ENCODE measurements around the gene PAX6. TPM values are rescaled to one million over a fixed set of nuclear protein-coding genes. Genes with fewer than 3 reads are reported as not detected.

Gene PAX6
- total RNA-seq, 1 donor from 2014 or later = not detected

DNA sequence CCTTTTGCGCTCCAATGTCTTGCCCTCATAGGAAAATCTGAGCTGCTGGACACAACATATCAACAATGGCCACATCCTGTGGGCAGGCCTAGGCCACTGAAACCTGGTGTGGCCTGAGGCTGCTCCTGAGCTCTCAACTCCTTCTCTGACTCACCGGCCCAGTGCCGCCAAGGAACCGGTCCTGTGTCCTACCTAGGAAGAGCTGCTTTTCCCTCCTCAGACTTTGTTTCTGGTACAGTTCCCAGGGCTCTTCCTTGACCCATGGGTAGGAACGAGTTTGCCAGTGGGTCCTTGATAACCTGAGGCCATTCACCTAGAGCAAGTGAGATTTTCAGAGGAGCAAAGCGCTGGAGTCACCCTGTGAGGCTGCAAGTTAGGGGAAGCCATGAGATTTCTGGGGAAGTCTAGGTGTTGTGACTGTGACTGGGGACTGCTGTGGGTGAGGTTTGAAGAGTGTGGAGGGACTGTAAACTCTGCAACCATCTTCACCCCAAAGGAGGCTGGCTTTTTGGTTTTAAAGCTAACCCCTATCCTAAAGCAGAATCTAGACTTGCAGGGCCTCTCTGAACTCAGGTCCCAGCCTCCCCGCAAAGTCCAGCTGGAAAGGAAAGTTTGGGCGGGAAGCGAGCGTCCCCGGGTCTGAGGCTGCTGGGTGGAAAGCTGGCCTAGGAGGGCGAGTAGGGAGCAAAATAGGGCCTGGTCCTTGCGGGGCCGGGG lies 12.0 kb upstream of the PAX6 start:
- no peak overlapping the region for H3K4me3 ChIP-seq (ENCODE audit: low read depth, low read length)
- DNase-seq (ENCODE audit: low read depth) = no peak
- TF ChIP-seq, protein P1, sequence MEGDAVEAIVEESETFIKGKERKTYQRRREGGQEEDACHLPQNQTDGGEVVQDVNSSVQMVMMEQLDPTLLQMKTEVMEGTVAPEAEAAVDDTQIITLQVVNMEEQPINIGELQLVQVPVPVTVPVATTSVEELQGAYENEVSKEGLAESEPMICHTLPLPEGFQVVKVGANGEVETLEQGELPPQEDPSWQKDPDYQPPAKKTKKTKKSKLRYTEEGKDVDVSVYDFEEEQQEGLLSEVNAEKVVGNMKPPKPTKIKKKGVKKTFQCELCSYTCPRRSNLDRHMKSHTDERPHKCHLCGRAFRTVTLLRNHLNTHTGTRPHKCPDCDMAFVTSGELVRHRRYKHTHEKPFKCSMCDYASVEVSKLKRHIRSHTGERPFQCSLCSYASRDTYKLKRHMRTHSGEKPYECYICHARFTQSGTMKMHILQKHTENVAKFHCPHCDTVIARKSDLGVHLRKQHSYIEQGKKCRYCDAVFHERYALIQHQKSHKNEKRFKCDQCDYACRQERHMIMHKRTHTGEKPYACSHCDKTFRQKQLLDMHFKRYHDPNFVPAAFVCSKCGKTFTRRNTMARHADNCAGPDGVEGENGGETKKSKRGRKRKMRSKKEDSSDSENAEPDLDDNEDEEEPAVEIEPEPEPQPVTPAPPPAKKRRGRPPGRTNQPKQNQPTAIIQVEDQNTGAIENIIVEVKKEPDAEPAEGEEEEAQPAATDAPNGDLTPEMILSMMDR (conservative IDR thresholded peaks at IDR 0.05; ENCODE audit: low read depth, low read length) = no peak

DNA sequence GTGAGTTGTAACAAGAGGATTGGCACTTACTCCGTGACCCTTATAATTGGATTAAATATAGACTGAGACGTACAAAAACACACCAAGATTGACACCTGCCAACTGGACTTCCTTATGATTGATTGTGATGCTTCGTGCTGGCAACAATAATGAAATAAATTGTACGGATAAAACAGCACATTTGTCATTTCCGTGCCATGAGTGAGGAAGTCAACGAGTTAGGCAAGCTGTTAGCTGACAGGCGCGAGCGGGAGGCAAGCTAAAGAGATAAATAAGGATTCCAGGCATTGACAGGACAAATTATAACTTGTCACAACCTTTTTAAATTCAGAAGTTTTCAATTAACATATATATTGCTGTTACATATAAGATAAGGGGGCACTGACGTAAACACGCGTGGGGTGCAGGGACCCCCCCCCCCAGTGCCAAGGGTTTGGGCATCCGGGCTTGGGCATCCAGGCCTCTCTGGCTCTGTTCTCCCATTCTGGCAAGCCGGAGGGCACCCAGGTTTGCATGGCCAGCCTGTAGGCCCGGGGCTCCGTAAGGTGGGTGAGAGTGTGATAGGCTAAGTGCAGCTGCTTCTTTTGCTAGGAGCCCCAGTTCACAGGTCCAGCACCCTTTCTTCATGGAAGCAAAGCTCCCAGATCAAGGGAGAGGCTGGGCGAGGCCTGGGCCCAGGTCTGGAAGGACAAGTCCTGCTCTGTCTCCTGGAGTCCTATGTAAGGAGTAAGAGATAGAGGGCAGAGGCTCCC lies 11.2 kb upstream of the PAX6 start:
- H3K4me3 ChIP-seq (ENCODE audit: low read depth, low read length) = no peak overlapping the region
- TF ChIP-seq, protein P1 (conservative IDR thresholded peaks at IDR 0.05; ENCODE audit: low read depth, low read length) = no peak
- DNase-seq (ENCODE audit: low read depth) = no peak

DNA sequence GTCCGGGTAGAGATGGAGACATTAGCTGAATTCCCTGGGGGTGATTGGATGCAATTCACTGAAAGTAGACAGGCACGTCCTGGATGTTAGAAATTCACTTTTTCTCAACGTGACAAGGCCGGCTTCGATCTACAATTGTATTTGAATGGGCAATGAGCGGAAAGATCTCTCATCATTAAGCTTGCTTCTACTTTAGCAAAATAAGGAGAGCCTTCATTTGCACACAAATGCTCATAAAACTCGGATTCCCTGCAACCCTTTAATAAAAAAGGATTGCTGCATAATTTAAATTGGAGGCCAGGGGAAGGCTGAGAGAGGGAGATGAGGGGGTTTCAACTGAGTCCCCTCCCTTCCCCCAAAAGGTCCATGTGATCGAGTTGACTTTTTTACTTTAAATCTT lies 10.6 kb upstream of the PAX6 start:
- TF ChIP-seq, protein P1 (conservative IDR thresholded peaks at IDR 0.05; ENCODE audit: low read depth, low read length) = no peak
- H3K4me3 ChIP-seq (ENCODE audit: low read depth, low read length) = no peak overlapping the region
- DNase-seq (ENCODE audit: low read depth) = no peak

DNA sequence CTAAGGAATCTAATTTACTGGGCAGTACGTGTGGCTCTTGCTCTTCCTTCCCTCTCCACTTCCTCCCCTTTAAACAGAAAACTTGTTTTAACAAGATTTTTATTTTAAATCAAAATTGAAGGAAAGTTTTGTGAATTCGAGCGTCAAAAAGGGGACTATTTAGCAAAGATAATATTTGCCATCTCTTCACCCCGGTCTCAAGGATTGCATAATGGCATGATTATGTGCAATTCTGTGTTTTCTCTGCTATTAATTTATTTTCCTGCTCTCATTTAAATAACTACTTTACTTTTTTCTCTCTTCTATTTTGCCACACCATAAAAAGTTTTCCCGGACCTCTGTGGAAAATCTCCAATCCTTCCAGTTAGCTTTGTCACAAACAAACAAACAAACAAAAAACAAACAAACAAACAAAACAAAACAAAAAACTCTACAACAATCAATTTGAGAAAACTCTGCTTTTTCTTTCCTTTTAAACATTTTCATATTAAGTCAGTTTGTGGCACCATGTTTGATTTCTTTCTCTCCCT lies 10.2 kb upstream of the PAX6 start:
- TF ChIP-seq, protein P1 (conservative IDR thresholded peaks at IDR 0.05; ENCODE audit: low read depth, low read length) = no peak

DNA sequence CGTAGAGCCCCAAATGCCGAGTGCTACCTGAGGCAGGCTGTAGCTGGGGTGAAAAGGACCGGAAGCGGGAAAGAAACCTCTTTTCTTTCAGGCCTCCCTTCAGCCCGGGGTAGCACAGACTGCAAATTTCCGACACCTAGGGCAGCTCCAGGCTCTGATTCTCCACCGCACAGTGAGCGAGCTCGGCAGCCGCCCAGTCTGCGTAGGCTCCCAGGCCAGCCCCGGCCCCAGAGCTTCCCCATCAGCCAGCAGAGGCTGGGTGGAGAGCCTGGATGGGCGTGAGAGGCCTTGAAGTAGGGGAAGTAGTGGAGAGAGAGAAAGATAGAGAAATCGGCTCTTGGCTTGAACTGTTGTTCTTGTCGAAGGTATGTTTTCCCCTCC lies 9.3 kb upstream of the PAX6 start:
- no peak for DNase-seq (ENCODE audit: low read depth)
- TF ChIP-seq, protein P1 (conservative IDR thresholded peaks at IDR 0.05; ENCODE audit: low read depth, low read length) = no peak
- no peak overlapping the region for H3K4me3 ChIP-seq (ENCODE audit: low read depth, low read length)

More for the DNA sequence above, 10.2 kb upstream of the PAX6 start:
- DNase-seq (ENCODE audit: low read depth) = no peak
- H3K4me3 ChIP-seq (ENCODE audit: low read depth, low read length) = no peak overlapping the region

DNA sequence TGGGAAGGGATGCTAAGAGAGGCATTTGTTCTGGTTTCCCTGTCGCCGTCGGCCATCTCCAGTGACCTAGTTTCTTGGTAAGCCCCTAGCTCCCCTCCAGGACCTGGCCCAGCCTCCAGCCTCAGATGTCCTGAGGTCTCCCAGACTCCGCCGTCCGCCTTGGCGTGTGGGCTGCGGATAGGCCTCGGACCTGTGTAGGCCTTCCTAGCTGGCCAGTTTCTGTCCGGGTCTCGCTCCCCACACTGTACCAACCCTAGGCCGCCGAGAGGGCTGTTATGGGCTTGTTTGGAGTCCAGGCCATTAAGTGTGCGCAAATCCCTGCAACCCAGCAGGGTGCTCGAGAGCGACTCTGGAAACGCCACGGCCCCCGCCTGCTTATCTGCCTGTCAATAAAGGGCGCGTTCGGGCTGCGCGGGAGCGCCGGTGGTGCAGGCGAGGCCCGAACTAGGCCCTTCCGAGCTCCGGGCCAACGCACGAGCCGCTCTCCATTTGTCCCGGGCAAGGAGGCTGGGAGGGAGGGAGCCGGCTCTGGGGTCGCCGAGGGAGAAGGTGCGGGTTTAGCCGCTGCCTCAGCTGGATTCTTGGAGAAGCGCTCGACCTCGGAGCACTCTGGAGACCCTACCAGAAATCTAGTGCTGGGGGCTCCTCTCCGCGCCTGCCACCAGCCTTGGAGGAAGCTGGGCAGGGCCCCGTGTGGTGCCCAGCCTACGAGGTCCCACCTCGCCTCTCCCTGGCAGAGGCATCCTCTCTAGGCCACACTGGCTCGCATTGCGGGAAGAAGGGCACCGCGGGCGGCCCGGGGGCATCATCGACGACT lies 8.7 kb upstream of the PAX6 start:
- TF ChIP-seq, protein P1 (conservative IDR thresholded peaks at IDR 0.05; ENCODE audit: low read depth, low read length) = no peak
- no peak overlapping the region for H3K4me3 ChIP-seq (ENCODE audit: low read depth, low read length)
- DNase-seq (ENCODE audit: low read depth) = no peak

Data from epithelial cell of proximal tubule (primary cell).